A673 (cell line): Measurements from ENCODE around the gene AQP4.

Experiments used
- CTCF ChIP-seq: fragments of 300-800, 200-600 bp; sonication (generic); conservative IDR thresholded peaks from 2 replicates; pipeline ENCODE4 v1.5.1; 2017; ENCODE audit warnings: low read depth, mild to moderate bottlenecking, antibody characterized with exemption, low read length, moderate library complexity, mixed read lengths
- EZH2 ChIP-seq: fragments of 200-600 bp; sonication (generic); IDR thresholded peaks from 2 replicates; pipeline ENCODE4 v1.6.1; 2017; ENCODE audit warnings: borderline replicate concordance, low read depth, mild to moderate bottlenecking, mixed read lengths, antibody characterized with exemption, low read length; ENCODE audit not compliant: poor library complexity, severe bottlenecking

- TF ChIP-seq CTCF, result no peak
- TF ChIP-seq EZH2, result no peak
These were observed 56.2 kb downstream of the AQP4 start for GRCh38 chr18:26809346-26809745.
